Tibial nerve (tissue), 4 donors: ENCODE results near the gene PRDX5. TPM values are rescaled to one million over a fixed set of nuclear protein-coding genes. Genes with fewer than 3 reads are reported as not detected.
A peak's percentile ranks its signal among the peaks of the same experiment; 100 is the strongest.

Experiments used
- DNase-seq, 2 donors: peaks; one replicate each; pipeline ENCODE4 v3.0.0-alpha.2; 2019; ENCODE audit warnings: low spot score in 2 of 2
- H3K27ac ChIP-seq, 4 donors: fragments of 200-600 bp; sonication (generic) in 3 of 4; one replicate each; pipeline ENCODE4 v1.5.1; 2017 to 2019; ENCODE audit warnings: mild to moderate bottlenecking in 1 of 4
- H3K27me3 ChIP-seq, 2 donors: fragments of 200-600 bp; sonication (generic) in 1 of 2; one replicate each; pipeline versions ENCODE4 v1.5.1 to v1.6.0; 2017 to 2019
- H3K36me3 ChIP-seq, 3 donors: fragments of 200-600 bp; sonication (generic); one replicate each; pipeline ENCODE4 v1.5.1; 2018 to 2019
- H3K4me1 ChIP-seq, 4 donors: fragments of 200-600 bp; sonication (generic) in 3 of 4; one replicate each; pipeline ENCODE4 v1.5.1; 2017 to 2019
- H3K4me3 ChIP-seq, 4 donors: fragments of 200-600 bp; sonication (generic) in 3 of 4; one replicate each; pipeline ENCODE4 v1.5.1; 2017 to 2019; ENCODE audit warnings: mild to moderate bottlenecking in 1 of 4, moderate library complexity in 1 of 4
- H3K9me3 ChIP-seq, 4 donors: fragments of 200-600 bp; sonication (generic) in 3 of 4; one replicate each; pipeline ENCODE4 v1.5.1; 2017 to 2019
- CTCF ChIP-seq, 5 experiments: fragments of 200-600 bp in 3 of 5; fragments of 450-650 bp in 2 of 5; sonication (generic) in 3 of 5; IDR thresholded peaks; one replicate each; pipeline ENCODE4 v1.5.1; 2016 to 2019; ENCODE audit warnings: antibody characterized with exemption in 5 of 5, mild to moderate bottlenecking in 3 of 5, moderate library complexity in 2 of 5
- EP300 ChIP-seq, 2 donors: sonication (generic); formaldehyde crosslinking; IDR thresholded peaks; one replicate each; pipeline ENCODE4 v1.6.1; 2017; ENCODE audit warnings: antibody characterized with exemption in 2 of 2, mild to moderate bottlenecking in 1 of 2
- POLR2A ChIP-seq, 2 donors: fragments of 450-650 bp; IDR thresholded peaks; one replicate each; pipeline ENCODE4 v1.6.1; 2017; ENCODE audit warnings: antibody characterized with exemption in 2 of 2, mild to moderate bottlenecking in 2 of 2, moderate library complexity in 2 of 2
- WGBS, 2 donors: methylation state at CpG; one replicate each; pipeline ENCODE4 v1.1.5; 2018; 5-methylcytosine and 5-hydroxymethylcytosine counted together
- total RNA-seq, 4 donors: library from RNA; depleted of rRNA; stranded (reverse); fragments of >200 nt; gene quantifications; one replicate each; pipeline ENCODE4 v1.1.0, GENCODE V29; 2016

PRDX5 gene
- total RNA-seq = 100 to 1,000 TPM; 142 to 246 (median 204) TPM

- peak; percentile 93 for DNase-seq
- H3K4me1 ChIP-seq = peaks cover 0 to 34% (median 13%) of the 10 kb centered on the region in 4 donors
- no peaks in the 10 kb centered on the region for H3K9me3 ChIP-seq
- H3K36me3 ChIP-seq = peaks cover 0 to 70% (median 19%) of the 10 kb centered on the region in 3 donors
- H3K27me3 ChIP-seq = no peaks in the 10 kb centered on the region
- H3K4me3 ChIP-seq = peak within 1 kb of the TSS; percentile 51 to 96 (median 84)
- peak within 1 kb of the TSS; percentile 96 to 99 (median 98) for H3K27ac ChIP-seq
- TF ChIP-seq CTCF (IDR thresholded peaks at IDR 0.05) = peak; percentile 39 to 72 (median 62)
- TF ChIP-seq EP300 (IDR thresholded peaks at IDR 0.05) = peak in 1 of 2 donors; percentile 85
- TF ChIP-seq POLR2A (IDR thresholded peaks at IDR 0.05) = peak; percentile 80 to 83
- 1% methylated on average over 39 to 61 of the region's 61 CpGs for WGBS, 2 donors
These were observed at the start of gene PRDX5 for GRCh38 chr11:64317961-64318765. Gene PRDX5, plus strand, starts transcription at chr11:64318121. Its CDS starts 95 bp downstream, at chr11:64318216.

- Histone ChIP-seq H3K27me3 (no peaks in the 10 kb centered on the region), H3K36me3 (peaks cover 0 to 34% (median 0%) of the 10 kb centered on the region in 3 donors), H3K27ac (peak overlapping the region; percentile 92 to 97 (median 95)), H3K9me3 (no peaks in the 10 kb centered on the region), H3K4me3 (peak overlapping the region; percentile 71 to 98 (median 90)), H3K4me1 (peaks cover 0 to 38% (median 25%) of the 10 kb centered on the region in 4 donors)
- peak; percentile 30 to 36 for DNase-seq
- WGBS, 2 donors = 0 to 1% methylated on average over 19 to 34 of the region's 34 CpGs
- no peak for TF ChIP-seq CTCF (IDR thresholded peaks at IDR 0.05)
- TF ChIP-seq EP300 (IDR thresholded peaks at IDR 0.05) = no peak
- TF ChIP-seq POLR2A (IDR thresholded peaks at IDR 0.05) = no peak
These were observed 48.9 kb upstream of the PRDX5 start for GRCh38 chr11:64268893-64269539.

GRCh38 chr11:64269540-64270220 lies 48.2 kb upstream of the PRDX5 start:
- peaks cover 0 to 38% (median 25%) of the 10 kb centered on the region in 4 donors for H3K4me1 ChIP-seq
- no peaks in the 10 kb centered on the region for H3K27me3 ChIP-seq
- H3K4me3 ChIP-seq = peak overlapping the region; percentile 71 to 98 (median 90)
- 0 to 1% methylated on average over 18 to 34 of the region's 58 CpGs for WGBS, 2 donors
- no peak for TF ChIP-seq POLR2A (IDR thresholded peaks at IDR 0.05)
- TF ChIP-seq CTCF (IDR thresholded peaks at IDR 0.05) = peak in 3 of 5 experiments; percentile 19 to 47 (median 34)
- TF ChIP-seq EP300 (IDR thresholded peaks at IDR 0.05) = peak; percentile 93 to 97
- H3K27ac ChIP-seq = peak overlapping the region; percentile 92 to 97 (median 95)
- peak; percentile 91 to 97 for DNase-seq
- peaks cover 0 to 27% (median 0%) of the 10 kb centered on the region in 3 donors for H3K36me3 ChIP-seq
- no peaks in the 10 kb centered on the region for H3K9me3 ChIP-seq

GRCh38 chr11:64275031-64275800 lies 42.7 kb upstream of the PRDX5 start:
- 81 to 89% methylated on average over 12 to 15 of the region's 15 CpGs for WGBS, 2 donors
- Histone ChIP-seq H3K27ac (no peak overlapping the region), H3K36me3 (peaks cover 0 to 43% (median 0%) of the 10 kb centered on the region in 3 donors), H3K4me1 (peaks cover 0 to 21% (median 4%) of the 10 kb centered on the region in 4 donors), H3K4me3 (no peak overlapping the region), H3K9me3 (no peaks in the 10 kb centered on the region), H3K27me3 (no peaks in the 10 kb centered on the region)
- no peak for TF ChIP-seq POLR2A (IDR thresholded peaks at IDR 0.05)
- no peak for TF ChIP-seq CTCF (IDR thresholded peaks at IDR 0.05)
- no peak for TF ChIP-seq EP300 (IDR thresholded peaks at IDR 0.05)
- DNase-seq = no peak
